GM19438 (cell line): ENCODE data around the gene ZNHIT2.
"Not testable (repeated sequence)": the region's sequence is repeated elsewhere in the genome, so short reads cannot be mapped to it uniquely, and the experiment has no call there.

ENCODE experiments used
- ATAC-seq: cut with Tn5 transposase; IDR thresholded peaks from one replicate; pipeline ENCODE4 v1.9.1; 2021; ENCODE audit warnings: low read depth; ENCODE audit not compliant: unreplicated experiment

Gene ZNHIT2

GRCh38 chr11:65117206-65118096 lies at the start of gene ZNHIT2:
Gene ZNHIT2 (minus strand): TSS chr11:65117701. CDS start chr11:65117653, 48 bp downstream.
- ATAC-seq: peak; percentile 50

DNA sequence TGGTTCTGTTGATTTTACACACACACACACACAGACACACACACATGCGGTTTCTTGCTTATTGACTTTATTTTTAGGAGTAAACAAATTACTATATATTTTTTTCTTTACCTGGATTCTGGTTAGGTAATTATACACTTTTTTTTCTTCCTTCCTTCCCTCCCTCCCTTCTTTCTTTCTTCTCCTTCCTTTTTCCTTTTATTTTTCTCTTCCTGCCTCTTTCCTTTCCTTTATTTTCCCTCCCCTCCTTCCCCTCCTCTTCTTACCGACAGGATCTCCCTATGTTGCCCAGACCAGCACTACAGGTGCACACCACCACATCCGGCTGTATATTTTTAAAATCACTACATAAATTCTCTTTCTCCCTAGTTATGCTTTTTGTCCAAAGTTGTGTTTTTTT lies 49.4 kb upstream of the ZNHIT2 start:
- no peak for ATAC-seq

GRCh38 chr11:65165410-65166317 lies 48.2 kb upstream of the ZNHIT2 start:
- ATAC-seq: no peak

- ATAC-seq: no peak
Observed at GRCh38 chr11:65163684-65164083, 46.2 kb upstream of the ZNHIT2 start.

- ATAC-seq: no peak
Observed at GRCh38 chr11:65160643-65161042, 43.1 kb upstream of the ZNHIT2 start.

DNA sequence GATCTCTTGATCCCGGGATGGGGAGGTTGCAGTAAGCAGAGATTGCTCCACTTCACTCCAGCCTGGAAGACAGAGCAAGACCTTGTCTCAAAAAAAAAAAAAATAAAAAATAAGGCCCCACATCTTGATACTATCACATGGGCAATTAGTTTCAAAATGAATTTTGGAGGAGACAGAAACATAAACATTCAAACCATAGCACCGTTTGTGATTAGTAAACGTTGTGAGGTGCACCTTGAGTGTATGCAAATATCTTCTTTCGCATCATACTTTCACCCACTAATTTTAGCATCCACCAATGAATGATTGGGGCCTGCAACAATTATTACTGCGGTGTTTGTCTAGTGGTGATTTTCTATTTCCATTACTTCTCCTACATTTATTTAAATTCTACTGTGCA lies 41.5 kb upstream of the ZNHIT2 start:
- ATAC-seq: peak; percentile 64

- no peak for ATAC-seq
Observed at GRCh38 chr11:65157336-65157735, 39.8 kb upstream of the ZNHIT2 start.

GRCh38 chr11:65156926-65157325 lies 39.4 kb upstream of the ZNHIT2 start:
- no peak for ATAC-seq

DNA sequence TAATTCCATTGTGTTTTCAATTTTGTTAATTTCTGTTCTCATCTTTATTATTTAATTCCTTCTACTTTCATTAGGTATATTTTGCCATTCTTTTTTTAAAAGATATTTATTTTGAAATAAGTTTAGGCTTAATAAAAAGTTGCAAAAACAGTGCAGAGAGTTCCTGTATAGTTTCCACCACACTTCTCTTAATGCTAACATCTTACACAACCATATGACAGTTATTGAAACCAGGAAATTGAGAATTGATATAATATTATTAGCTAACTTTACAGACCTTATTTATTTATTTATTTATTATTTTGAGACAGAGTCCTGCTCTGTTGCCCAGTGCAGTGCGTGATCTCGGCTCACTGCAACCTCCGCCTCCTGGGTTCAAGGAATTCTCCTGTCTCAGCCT lies 38.8 kb upstream of the ZNHIT2 start:
- no peak for ATAC-seq

DNA sequence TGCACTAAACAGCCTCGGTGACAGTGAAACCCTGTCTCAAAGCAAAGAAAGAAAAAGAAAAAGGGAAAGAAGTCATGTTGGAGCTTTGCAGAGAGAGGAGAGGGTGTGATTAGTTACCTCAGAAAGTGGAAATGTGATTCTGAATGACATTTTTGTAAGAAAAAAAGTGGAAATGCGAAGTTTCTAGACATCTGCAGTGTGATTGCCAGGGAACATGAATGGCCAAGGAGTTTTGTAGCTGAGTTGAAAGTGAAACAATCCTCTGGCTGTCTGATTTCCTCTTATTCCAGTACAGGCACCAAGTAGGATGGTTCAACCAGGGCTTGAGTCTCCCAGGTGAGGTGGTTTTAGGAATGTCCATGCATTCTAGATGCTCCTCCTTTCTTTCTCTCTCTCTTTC lies 34.6 kb upstream of the ZNHIT2 start:
- no peak for ATAC-seq

DNA sequence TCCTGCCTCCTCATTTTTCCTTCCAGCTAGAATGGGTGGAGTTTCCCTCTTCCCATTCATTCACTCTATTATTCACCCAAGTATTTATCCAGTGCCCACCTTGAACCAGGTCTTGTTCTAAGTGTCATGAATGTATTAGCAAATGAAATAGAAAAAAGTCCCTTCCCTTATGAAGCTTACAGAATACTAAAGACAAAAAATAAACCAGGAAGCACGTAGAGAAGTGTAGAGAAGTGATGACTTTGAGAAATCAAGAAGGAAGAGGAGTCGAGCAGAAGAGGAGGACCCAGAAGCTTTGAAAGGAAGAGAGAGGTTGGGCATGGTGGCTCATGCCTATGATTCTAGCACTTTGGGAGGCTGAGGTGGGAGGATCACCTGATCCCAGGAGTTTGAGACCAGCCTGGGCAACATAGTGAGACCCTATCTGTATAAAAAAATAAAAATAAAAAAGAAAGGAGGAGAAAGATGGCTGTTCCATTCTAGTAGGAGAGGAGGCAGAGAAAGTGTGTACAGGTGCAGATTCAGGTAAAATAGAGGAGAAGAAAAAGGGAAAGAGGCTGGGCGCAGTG lies 33.9 kb upstream of the ZNHIT2 start:
- no peak for ATAC-seq

- peak; percentile 63 for ATAC-seq
Observed at GRCh38 chr11:65150509-65151299, 33.2 kb upstream of the ZNHIT2 start.

DNA sequence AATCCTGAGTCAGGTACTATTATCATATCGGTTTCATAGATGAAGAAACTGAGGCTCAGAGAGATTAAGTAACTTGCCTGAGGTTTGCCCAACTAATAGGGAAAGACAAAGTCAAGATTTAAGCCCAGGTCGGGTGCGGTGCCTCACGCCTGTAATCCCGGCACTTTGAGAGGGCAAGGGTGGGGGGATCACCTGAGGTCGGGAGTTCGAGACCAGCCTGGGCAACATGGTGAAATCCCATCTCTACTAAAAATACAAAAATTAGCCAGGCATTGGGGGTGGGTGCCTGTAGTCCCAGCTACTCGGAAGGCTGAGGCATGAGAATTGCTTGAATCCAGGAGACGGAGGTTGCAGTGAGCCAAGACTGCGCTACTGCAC lies 32.6 kb upstream of the ZNHIT2 start:
- not testable (repeated sequence) for ATAC-seq

DNA sequence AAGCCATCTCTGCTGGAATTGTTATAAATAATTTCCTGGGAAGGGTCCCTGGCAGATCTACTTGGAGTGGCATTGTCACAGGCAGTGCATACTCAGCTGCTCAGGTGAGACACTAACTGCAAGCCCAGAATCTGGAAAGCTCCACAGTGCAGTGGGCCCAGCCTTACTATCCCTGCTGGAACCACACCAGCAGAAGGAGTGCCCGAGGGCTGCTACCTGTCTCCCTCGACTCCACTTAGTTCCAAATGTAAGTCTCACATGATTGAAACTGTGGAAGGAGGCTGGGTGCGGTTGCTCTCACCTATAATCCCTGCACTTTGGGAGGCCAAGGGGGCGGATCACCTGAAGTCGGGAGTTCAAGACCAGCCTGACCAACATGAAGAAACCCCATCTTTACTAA lies 31.2 kb upstream of the ZNHIT2 start:
- ATAC-seq: no peak

DNA sequence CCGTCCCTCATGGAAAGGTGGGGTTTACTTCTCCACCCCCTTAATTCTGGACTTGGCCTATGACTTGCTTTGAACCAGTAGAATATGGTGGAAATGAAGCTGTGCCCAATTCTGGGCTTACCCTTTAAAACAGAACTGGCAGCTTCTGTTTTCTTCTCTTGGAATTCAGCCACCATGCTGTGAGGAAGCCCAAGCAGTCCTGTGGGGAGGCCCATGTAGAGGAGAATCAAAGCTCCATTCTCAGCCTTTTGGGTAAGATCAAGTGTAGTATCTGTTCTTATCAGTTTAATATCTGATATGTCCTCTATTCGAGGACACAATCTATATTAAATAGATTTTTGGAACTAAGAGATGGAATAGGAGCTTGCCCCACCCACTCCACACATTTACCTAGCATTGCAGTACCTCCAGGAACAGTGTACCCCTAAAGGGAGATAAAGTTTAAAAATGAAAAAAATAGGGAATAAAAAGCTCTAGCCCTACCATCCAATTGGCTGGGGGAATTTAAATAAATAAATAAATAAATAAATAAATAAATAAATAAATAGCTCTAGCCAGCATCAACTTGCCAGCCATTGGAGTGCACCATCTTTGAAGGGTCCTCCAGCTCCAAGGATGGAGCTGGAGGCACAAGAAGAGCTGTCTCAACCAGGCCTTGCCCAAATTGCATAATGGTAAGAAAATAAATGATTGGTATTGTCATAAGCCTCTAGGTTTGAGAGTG lies 30.0 kb upstream of the ZNHIT2 start:
- ATAC-seq: no peak

- ATAC-seq: no peak
Observed at GRCh38 chr11:65141896-65142494, 24.5 kb upstream of the ZNHIT2 start.

- ATAC-seq: no peak
Observed at GRCh38 chr11:65136515-65137096, 19.1 kb upstream of the ZNHIT2 start.

- no peak for ATAC-seq
Observed at GRCh38 chr11:65135633-65136145, 18.2 kb upstream of the ZNHIT2 start.
